Diencephalon (tissue), 1 donor: Measurements from ENCODE around the gene FIP1L1. TPM values are rescaled to one million over a fixed set of nuclear protein-coding genes. Genes with fewer than 3 reads are reported as not detected.

Experiments used
- total RNA-seq: library from RNA; depleted of rRNA; stranded (reverse); fragments of >200 nt; gene quantifications from one replicate; pipeline ENCODE4 v1.2.3, GENCODE V29; 2014

The FIP1L1 gene
- 107 TPM for total RNA-seq

GRCh38 chr4:53377319-53378170 lies at the start of gene FIP1L1:
Gene FIP1L1, plus strand, starts transcription at chr4:53377641. Its CDS starts 198 bp downstream, at chr4:53377839.

GRCh38 chr4:53365486-53366300 lies 11.7 kb upstream of the FIP1L1 start, which contains the start of gene SCFD2:
Gene SCFD2, minus strand, starts transcription at chr4:53366061.

Other genes with a start within 250 kb of the FIP1L1 start
- 18.2 TPM for gene SCFD2, start 11.6 kb upstream of the FIP1L1 start, total RNA-seq
- 32.3 TPM for gene LNX1, start 213.8 kb downstream of the FIP1L1 start, total RNA-seq